K562 (cell line): Measurements from ENCODE around the gene SAMD11. TPM values are rescaled to one million over a fixed set of nuclear protein-coding genes. Genes with fewer than 3 reads are reported as not detected.

ENCODE experiments used
- HES1 ChIP-seq: fragments of 450-650 bp; IDR thresholded peaks from 2 replicates; pipeline ENCODE4 v1.6.1; 2016; ENCODE audit warnings: low read depth, mild to moderate bottlenecking, moderate library complexity
- KLF6 ChIP-seq: fragments of 250-450 bp; sonication (Bioruptor Pico); IDR thresholded peaks from 2 replicates; pipeline ENCODE4 v1.4.0; 2020; ENCODE audit warnings: mild to moderate bottlenecking, moderate library complexity, borderline replicate concordance
- NCOA4 ChIP-seq: fragments of 450-650 bp; IDR thresholded peaks from 2 replicates; pipeline ENCODE4 v1.6.1; 2018; ENCODE audit warnings: mild to moderate bottlenecking; ENCODE audit not compliant: partially characterized antibody
- RNF2 ChIP-seq: sonication (generic); IDR thresholded peaks from 2 replicates; pipeline ENCODE4 v1.6.1; 2016
- TFAP4 ChIP-seq: sonication (generic); formaldehyde crosslinking; IDR thresholded peaks from 2 replicates; pipeline ENCODE4 v1.8.0; 2022; ENCODE audit warnings: missing genetic modification reagents, mild to moderate bottlenecking, moderate library complexity, borderline replicate concordance
- WHSC1 ChIP-seq: IDR thresholded peaks from one replicate; pipeline ENCODE4 v1.6.1; 2012; ENCODE audit warnings: low read length, control low read depth, inconsistent platforms
- ZBTB7A ChIP-seq: IDR thresholded peaks from 2 replicates; pipeline ENCODE4 v1.6.1; 2011; ENCODE audit warnings: low read depth, mild to moderate bottlenecking, low read length, moderate library complexity, borderline replicate concordance; ENCODE audit not compliant: control insufficient read depth
- polyA plus RNA-seq, 8 experiments: library from polyadenylated mRNA; depleted of rRNA in 4 of 8; stranded (reverse) in 5 of 8; unstranded in 3 of 8; fragments of >200 nt; fragmentation: Nextera tagmentation in 2 of 8; fragmentation: Illumina TruSeq in 1 of 8; extraction: Ambion mirVana in 2 of 8; extraction: Trizol in 1 of 8; gene quantifications; 2 replicates each; pipeline versions ENCODE4 v1.2.1 to v1.2.3, GENCODE V29; 2011 to 2014; ENCODE audit warnings: inconsistent platforms in 1 of 8, missing spikeins in 1 of 8
- total RNA-seq, 7 experiments: library from RNA; depleted of rRNA in 6 of 7; stranded (reverse); fragments of >200 nt in 6 of 7; fragmentation: Illumina TruSeq in 2 of 7; extraction: Trizol in 2 of 7; gene quantifications; 2 replicates each; pipeline versions ENCODE4 v1.2.1 to v1.2.3, GENCODE V29; 2011 to 2021; ENCODE audit warnings: low replicate concordance in 1 of 7
- TF ChIP-seq, protein P1 (sequence below), 2 experiments: IDR thresholded peaks in 1 of 2; conservative IDR thresholded peaks in 1 of 2; 2 replicates each; pipeline ENCODE4 v1.6.1; 2016; ENCODE audit warnings: low read depth in 2 of 2, mild to moderate bottlenecking in 1 of 2, missing compliant biosample characterization in 1 of 2, missing genetic modification characterization in 1 of 2, moderate library complexity in 1 of 2
- TF ChIP-seq, protein P2 (sequence below): sonication (generic); formaldehyde crosslinking; IDR thresholded peaks from 2 replicates; pipeline ENCODE4 v1.8.1; 2023; ENCODE audit warnings: mild to moderate bottlenecking, missing genetic modification reagents

Gene SAMD11
- total and polyA plus RNA-seq, 9 of the 15 experiments (the other 6 are each of a cell fraction or from before 2014, with no cell fraction given), result 0.07 to 0.82 (median 0.11) TPM; not detected in 2

DNA sequence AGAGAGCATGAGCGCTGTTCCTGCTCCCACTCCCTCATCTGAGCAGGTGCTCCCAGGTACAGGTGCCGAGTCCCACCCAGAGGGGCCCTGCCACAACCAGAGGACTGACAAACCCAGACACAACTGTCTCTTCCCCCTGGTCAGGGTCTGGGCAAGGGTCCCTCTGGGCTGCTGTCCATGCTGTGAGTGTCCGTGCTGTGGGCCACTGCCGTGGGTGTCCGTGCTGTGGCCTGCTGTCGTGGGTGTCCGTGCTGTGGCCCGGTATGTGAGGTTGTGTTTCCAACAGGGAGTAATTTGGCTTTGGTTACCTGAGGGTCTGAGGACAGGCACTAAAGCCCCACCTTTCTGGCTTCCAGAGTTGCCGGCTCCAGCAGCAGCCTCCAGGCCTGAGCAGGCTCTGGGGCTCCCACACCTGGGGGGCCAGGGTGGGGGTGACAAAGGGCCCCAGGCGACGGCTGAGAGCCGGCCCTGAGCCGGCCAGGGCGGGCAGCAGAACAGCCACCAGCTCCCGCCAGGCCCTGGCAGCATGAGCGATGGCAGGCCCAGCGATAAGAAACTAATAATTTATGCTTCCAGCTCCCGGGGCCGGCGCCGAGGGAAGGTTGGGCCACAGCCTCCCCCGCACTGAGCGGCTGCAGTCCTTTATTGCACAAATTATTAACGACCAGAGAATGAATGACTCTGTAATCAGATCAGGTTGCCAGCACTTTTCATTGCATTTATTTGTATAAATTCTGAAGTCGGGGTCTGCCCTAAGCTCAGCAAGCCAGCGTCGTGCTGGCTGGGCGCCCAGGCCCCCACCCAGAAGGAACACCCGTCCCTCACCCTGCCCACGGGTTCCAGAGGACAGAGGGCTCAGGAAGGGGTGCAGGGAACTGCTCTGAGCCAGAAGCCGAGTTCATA lies 7.3 kb upstream of the SAMD11 start (continued):
- TF ChIP-seq HES1 (0 out of 2 replicates have a peak, but pooled peaks have one; percentile 31), TFAP4 (0 out of 2 replicates have a peak, but pooled peaks have one; percentile 19), RNF2 (peak; percentile 21; the same call in 1 of the 2 replicates), NCOA4 (no peak), KLF6 (no peak), WHSC1 (no peak), ZBTB7A (0 out of 2 replicates have a peak, but pooled peaks have one; percentile 25)
- TF ChIP-seq, protein P1, sequence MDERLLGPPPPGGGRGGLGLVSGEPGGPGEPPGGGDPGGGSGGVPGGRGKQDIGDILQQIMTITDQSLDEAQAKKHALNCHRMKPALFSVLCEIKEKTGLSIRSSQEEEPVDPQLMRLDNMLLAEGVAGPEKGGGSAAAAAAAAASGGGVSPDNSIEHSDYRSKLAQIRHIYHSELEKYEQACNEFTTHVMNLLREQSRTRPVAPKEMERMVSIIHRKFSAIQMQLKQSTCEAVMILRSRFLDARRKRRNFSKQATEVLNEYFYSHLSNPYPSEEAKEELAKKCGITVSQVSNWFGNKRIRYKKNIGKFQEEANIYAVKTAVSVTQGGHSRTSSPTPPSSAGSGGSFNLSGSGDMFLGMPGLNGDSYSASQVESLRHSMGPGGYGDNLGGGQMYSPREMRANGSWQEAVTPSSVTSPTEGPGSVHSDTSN (CRISPR knock-in tag; IDR thresholded peaks at IDR 0.05; ENCODE audit: low read depth), result no peak
- TF ChIP-seq, protein P1 (tag; conservative IDR thresholded peaks at IDR 0.05; ENCODE audit: low read depth), result peak; percentile 86
- TF ChIP-seq, protein P2, sequence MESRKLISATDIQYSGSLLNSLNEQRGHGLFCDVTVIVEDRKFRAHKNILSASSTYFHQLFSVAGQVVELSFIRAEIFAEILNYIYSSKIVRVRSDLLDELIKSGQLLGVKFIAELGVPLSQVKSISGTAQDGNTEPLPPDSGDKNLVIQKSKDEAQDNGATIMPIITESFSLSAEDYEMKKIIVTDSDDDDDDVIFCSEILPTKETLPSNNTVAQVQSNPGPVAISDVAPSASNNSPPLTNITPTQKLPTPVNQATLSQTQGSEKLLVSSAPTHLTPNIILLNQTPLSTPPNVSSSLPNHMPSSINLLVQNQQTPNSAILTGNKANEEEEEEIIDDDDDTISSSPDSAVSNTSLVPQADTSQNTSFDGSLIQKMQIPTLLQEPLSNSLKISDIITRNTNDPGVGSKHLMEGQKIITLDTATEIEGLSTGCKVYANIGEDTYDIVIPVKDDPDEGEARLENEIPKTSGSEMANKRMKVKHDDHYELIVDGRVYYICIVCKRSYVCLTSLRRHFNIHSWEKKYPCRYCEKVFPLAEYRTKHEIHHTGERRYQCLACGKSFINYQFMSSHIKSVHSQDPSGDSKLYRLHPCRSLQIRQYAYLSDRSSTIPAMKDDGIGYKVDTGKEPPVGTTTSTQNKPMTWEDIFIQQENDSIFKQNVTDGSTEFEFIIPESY (CRISPR knock-in tag), result no peak
